Measurements from ENCODE around the gene CCDC192.

DNA sequence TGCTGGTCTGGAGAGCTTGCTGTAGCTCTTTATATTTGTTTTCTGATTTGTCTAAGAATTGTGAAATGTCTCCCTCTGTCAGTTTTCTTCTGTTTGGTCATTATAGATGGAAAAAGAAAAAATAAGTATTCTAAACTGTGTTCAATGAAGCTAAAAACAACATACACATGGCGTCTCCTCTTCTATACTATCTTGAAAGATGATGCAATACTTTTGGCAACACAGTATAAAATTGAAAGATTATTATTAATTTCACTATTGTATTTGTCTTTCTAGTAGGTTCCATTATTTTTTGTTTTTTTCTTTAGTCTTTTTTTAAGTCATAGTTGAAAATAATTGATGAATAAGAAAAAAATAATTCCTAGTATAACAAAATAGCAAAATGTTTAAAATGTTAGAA, 22.5 kb downstream of the CCDC192 start:
- TF ChIP-seq GABPA (IDR thresholded peaks at IDR 0.05; ENCODE audit: low read depth) (no peak), CTCF (IDR thresholded peaks at IDR 0.05 in 2 of 3, conservative IDR thresholded peaks at IDR 0.05 in 1 of 3; ENCODE audit: control insufficient read depth in 2 of 3, extremely low read depth in 1 of 3, insufficient read depth in 1 of 3, low read depth in 3 of 3, low read length in 3 of 3) (no peak), EZH2 (IDR thresholded peaks at IDR 0.05; ENCODE audit: borderline replicate concordance, control insufficient read depth, low read depth, low read length) (no peak), SIN3A (IDR thresholded peaks at IDR 0.05; ENCODE audit: low read depth, low read length) (no peak), SUZ12 (IDR thresholded peaks at IDR 0.05; ENCODE audit: unreplicated experiment) (no peak), FOS (IDR thresholded peaks at IDR 0.05; ENCODE audit: borderline replicate concordance, extremely low read depth, insufficient read length) (no peak), POLR2A (IDR thresholded peaks at IDR 0.05; ENCODE audit: low read depth, low read length) (no peak), RAD21 (IDR thresholded peaks at IDR 0.05; ENCODE audit: insufficient read depth, low read depth, low read length) (no peak), ZNF207 (IDR thresholded peaks at IDR 0.05; ENCODE audit: borderline replicate concordance) (no peak), POLR2AphosphoS5 (IDR thresholded peaks at IDR 0.05; ENCODE audit: low read length) (no peak), CHD1 (IDR thresholded peaks at IDR 0.05; ENCODE audit: low read depth, low read length) (no peak), SP1 (IDR thresholded peaks at IDR 0.05; ENCODE audit: low read depth, low read length) (no peak), SIX5 (IDR thresholded peaks at IDR 0.05; ENCODE audit: low read depth, low read length, severe bottlenecking) (no peak)
- TF ChIP-seq, protein P1, sequence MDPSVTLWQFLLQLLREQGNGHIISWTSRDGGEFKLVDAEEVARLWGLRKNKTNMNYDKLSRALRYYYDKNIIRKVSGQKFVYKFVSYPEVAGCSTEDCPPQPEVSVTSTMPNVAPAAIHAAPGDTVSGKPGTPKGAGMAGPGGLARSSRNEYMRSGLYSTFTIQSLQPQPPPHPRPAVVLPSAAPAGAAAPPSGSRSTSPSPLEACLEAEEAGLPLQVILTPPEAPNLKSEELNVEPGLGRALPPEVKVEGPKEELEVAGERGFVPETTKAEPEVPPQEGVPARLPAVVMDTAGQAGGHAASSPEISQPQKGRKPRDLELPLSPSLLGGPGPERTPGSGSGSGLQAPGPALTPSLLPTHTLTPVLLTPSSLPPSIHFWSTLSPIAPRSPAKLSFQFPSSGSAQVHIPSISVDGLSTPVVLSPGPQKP (IDR thresholded peaks at IDR 0.05; ENCODE audit: low read depth, low read length): no peak

Measured in GM12878 (cell line).